Heart left ventricle (tissue), 16 donors: ENCODE data around the gene RPTOR. TPM values are rescaled to one million over a fixed set of nuclear protein-coding genes. Genes with fewer than 3 reads are reported as not detected.

Source experiments
- ATAC-seq, 4 donors: fragments of 200-7000 bp; cut with Tn5 transposase; one replicate each; pipeline ENCODE4 v1.9.1; 2020 to 2022; ENCODE audit warnings: moderate library complexity in 4 of 4, mild to moderate bottlenecking in 3 of 4, moderate number of reproducible peaks in 1 of 4
- DNase-seq, 5 donors: peaks; one replicate each; pipeline ENCODE4 v3.0.0-alpha.2; 2020
- H3K27ac ChIP-seq, 12 donors: fragments of 200-600 bp; sonication (generic) in 4 of 12; one replicate each; pipeline versions ENCODE4 v1.5.0 to v1.8.0; 2016 to 2022; ENCODE audit warnings: mild to moderate bottlenecking in 2 of 12
- H3K27me3 ChIP-seq, 9 donors: fragments of 200-600 bp; sonication (generic) in 2 of 9; one replicate each; pipeline versions ENCODE4 v1.5.1 to v1.8.0; 2016 to 2022; ENCODE audit warnings: mild to moderate bottlenecking in 3 of 9
- H3K36me3 ChIP-seq, 9 donors: fragments of 200-600 bp; sonication (generic) in 2 of 9; one replicate each; pipeline versions ENCODE4 v1.5.0 to v1.8.0; 2018 to 2022; ENCODE audit warnings: mild to moderate bottlenecking in 2 of 9
- H3K4me1 ChIP-seq, 12 donors: fragments of 200-600 bp; sonication (generic) in 4 of 12; one replicate each; pipeline versions ENCODE4 v1.5.0 to v1.8.0; 2016 to 2022; ENCODE audit warnings: mild to moderate bottlenecking in 3 of 12
- H3K4me3 ChIP-seq, 12 donors: fragments of 200-600 bp; sonication (generic) in 4 of 12; one replicate each; pipeline versions ENCODE4 v1.5.0 to v1.8.0; 2017 to 2022; ENCODE audit warnings: mild to moderate bottlenecking in 9 of 12, moderate library complexity in 4 of 12
- H3K9me3 ChIP-seq, 12 donors: fragments of 200-600 bp; sonication (generic) in 4 of 12; one replicate each; pipeline versions ENCODE4 v1.5.0 to v1.8.0; 2016 to 2022; ENCODE audit warnings: mild to moderate bottlenecking in 1 of 12
- CTCF ChIP-seq, 12 donors: fragments of 200-600 bp; sonication (generic) in 4 of 12; IDR thresholded peaks; one replicate each; pipeline versions ENCODE4 v1.5.0 to v1.8.0; 2018 to 2022; ENCODE audit warnings: antibody characterized with exemption in 12 of 12, mild to moderate bottlenecking in 5 of 12
- POLR2A ChIP-seq, 2 donors: fragments of 450-650 bp; IDR thresholded peaks; one replicate each; pipeline ENCODE4 v1.6.1; 2017; ENCODE audit warnings: antibody characterized with exemption in 2 of 2, mild to moderate bottlenecking in 2 of 2, moderate library complexity in 2 of 2
- WGBS, 4 donors: extraction: QIAGEN DNeasy Blood & Tissue Kit in 2 of 4; methylation state at CpG; one replicate each; pipeline versions ENCODE4 v1.1.5 to v1.1.7; 2013 to 2018; 5-methylcytosine and 5-hydroxymethylcytosine counted together
- intact Hi-C, 10 donors: fragments of 100-400 bp; cut with DNase I; formaldehyde crosslinking; loops; one replicate each; pipeline versions ENCODE4 v1.11.1 to v1.14.2; 2022
- polyA plus RNA-seq, 2 donors: library from polyadenylated mRNA; stranded (reverse); fragments of 200-250 nt; gene quantifications; one replicate each; pipeline ENCODE4 v1.2.3, GENCODE V29; 2013
- total RNA-seq, 9 donors: library from RNA; depleted of rRNA in 2 of 9; stranded (reverse); fragments of >200 nt in 2 of 9; fragmentation: NEBNext Ultra II Directional in 3 of 9; extraction: Animal tissue kit (Norgen Biotek cat#: 25700) in 3 of 9; gene quantifications; one replicate each; pipeline versions ENCODE4 v1.1.0 to v1.2.4, GENCODE V29; 2016 to 2023
- donor health status: ischemic (EF 13 %, LVEDD 7.1; RV severe dilation, severe dysfunction).
- donor health status: healthy with polysubstance abuse.
- donor health status: DM: no; HTN: yes; CAD: no.
- donor health status: DM: no; HTN: no; CAD: no.
- donor health status: ischemic (EF 25% LVEDD 6.9; RV normal size, moderate dysfunction).
- donor health status: ischemic (EF 25% LVEDD 5.7; RV mildly dilated, moderate dysfunction).
- donor health status: healthy.
- donor health status: DM: yes; HTN: yes; CAD: no.
- donor health status: ischemic (EF 35%, LVEDD 5.7; RV mildly dilated, moderate dysfunction).
- donor health status: nonischemic (EF 11% LVEDD 7.7; RV severe dilation, severe dysfunction).
- donor health status: DM: yes; HTN: yes; CAD: no.
- donor health status: PGD.
- donor health status: ischemic (EF 29% LVEDD 5.4; RV normal size, mild dysfunction).
- donor health status: nonischemic (EF 23%, LVEDD 6.1; RV moderate dilation, normal function).

Gene RPTOR
- total and polyA plus RNA-seq, 11 donors, result 14.7 to 31.7 (median 26.0) TPM

GRCh38 chr17:80568246-80568645, 23.6 kb downstream of the RPTOR start:
- intact Hi-C loops, result no loop called here
- Histone ChIP-seq H3K27ac (no peak overlapping the region), H3K9me3 (peaks cover 0 to 10% (median 0%) of the 10 kb centered on the region in 12 donors), H3K4me1 (peaks cover 0 to 5% (median 0%) of the 10 kb centered on the region in 12 donors), H3K36me3 (no peaks in the 10 kb centered on the region), H3K4me3 (no peak overlapping the region), H3K27me3 (no peaks in the 10 kb centered on the region)
- DNase-seq (no peak), ATAC-seq (no peak)
- TF ChIP-seq POLR2A (IDR thresholded peaks at IDR 0.05) (no peak), CTCF (IDR thresholded peaks at IDR 0.05) (no peak)

DNA sequence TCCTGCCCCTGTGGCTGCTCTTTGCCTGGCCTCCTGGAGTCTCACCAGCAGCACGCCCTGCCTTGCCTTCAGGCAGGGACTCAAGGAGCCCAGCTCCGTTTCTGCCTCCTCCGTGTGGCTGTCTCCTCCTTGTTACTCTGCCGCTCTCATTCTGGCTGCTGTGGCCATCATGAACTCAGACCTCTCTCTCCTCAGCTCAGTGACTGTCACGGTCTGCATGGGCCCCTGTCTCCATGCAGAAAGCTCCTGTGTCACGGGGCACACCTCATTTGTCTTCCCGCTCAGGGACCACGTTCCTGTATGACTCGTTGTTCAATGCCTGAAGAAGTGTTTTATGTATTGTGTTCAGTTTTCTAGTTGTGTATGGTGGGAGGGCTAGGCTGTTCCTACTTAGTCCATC, 25.3 kb downstream of the RPTOR start:
- Histone ChIP-seq H3K36me3 (no peaks in the 10 kb centered on the region), H3K27ac (no peak overlapping the region), H3K27me3 (no peaks in the 10 kb centered on the region), H3K9me3 (peaks cover 0 to 10% (median 0%) of the 10 kb centered on the region in 12 donors), H3K4me3 (no peak overlapping the region), H3K4me1 (no peaks in the 10 kb centered on the region)
- TF ChIP-seq POLR2A (IDR thresholded peaks at IDR 0.05) (no peak), CTCF (IDR thresholded peaks at IDR 0.05) (no peak)
- ATAC-seq, result no peak
- intact Hi-C loops, result loop anchor here in 2 of 10 donors (5.0 to 10.0 kb wide), 3 partner anchors 143 to 405 kb away; no protein-coding TSS in a partner anchor
- no peak for DNase-seq
- WGBS, 4 donors, result 80 to 90% (median 85%) methylated on average over 9 of the region's 9 CpGs

GRCh38 chr17:80573701-80574100, 29.1 kb downstream of the RPTOR start:
- intact Hi-C loops, result loop anchor here in 3 of 10 donors (2.0 to 10.0 kb wide), 4 partner anchors 146 to 401 kb away; no protein-coding TSS in a partner anchor
- DNase-seq (no peak), ATAC-seq (no peak)
- Histone ChIP-seq H3K4me3 (no peak overlapping the region), H3K9me3 (peaks cover 0 to 10% (median 0%) of the 10 kb centered on the region in 12 donors), H3K27me3 (no peaks in the 10 kb centered on the region), H3K36me3 (no peaks in the 10 kb centered on the region), H3K27ac (no peak overlapping the region), H3K4me1 (no peaks in the 10 kb centered on the region)
- 74 to 78% (median 77%) methylated on average over 6 of the region's 6 CpGs for WGBS, 4 donors
- TF ChIP-seq POLR2A (IDR thresholded peaks at IDR 0.05) (no peak), CTCF (IDR thresholded peaks at IDR 0.05) (no peak)

- no peak overlapping the region for H3K4me3 ChIP-seq
- ATAC-seq (no peak), DNase-seq (no peak)
- intact Hi-C loops, result loop anchor here in 3 of 10 donors (2.0 to 10.0 kb wide), 4 partner anchors 147 to 400 kb away; no protein-coding TSS in a partner anchor
- no peaks in the 10 kb centered on the region for H3K36me3 ChIP-seq
- H3K27me3 ChIP-seq, result no peaks in the 10 kb centered on the region
- TF ChIP-seq POLR2A (IDR thresholded peaks at IDR 0.05) (no peak), CTCF (IDR thresholded peaks at IDR 0.05) (no peak)
- no peaks in the 10 kb centered on the region for H3K4me1 ChIP-seq
- WGBS, 4 donors, result 73 to 99% (median 84%) methylated on average over 3 to 4 of the region's 4 CpGs
- peaks cover 0 to 10% (median 0%) of the 10 kb centered on the region in 12 donors for H3K9me3 ChIP-seq
- H3K27ac ChIP-seq, result no peak overlapping the region
Measured at GRCh38 chr17:80574496-80574895, 29.9 kb downstream of the RPTOR start.
